ENCODE data around the gene PATZ1. TPM values are rescaled to one million over a fixed set of nuclear protein-coding genes. Genes with fewer than 3 reads are reported as not detected.

Gene PATZ1
- total and polyA plus RNA-seq, 9 of the 15 experiments (the other 6 are each of a cell fraction or from before 2014, with no cell fraction given): 0.63 to 7.8 (median 4.2) TPM

GRCh38 chr22:31378123-31378522, 32.0 kb upstream of the PATZ1 start:
- H3K79me2 ChIP-seq (ENCODE audit: control insufficient read depth, insufficient read depth, low read length): no peaks in the 10 kb centered on the region
- TF ChIP-seq NR2F6 (CRISPR knock-in tag; IDR thresholded peaks at IDR 0.05) (no peak), DMBX1 (CRISPR knock-in tag; IDR thresholded peaks at IDR 0.05; ENCODE audit: borderline replicate concordance) (no peak), NCOA6 (IDR thresholded peaks at IDR 0.05) (no peak), BCL6 (CRISPR knock-in tag; IDR thresholded peaks at IDR 0.05) (no peak)
- H3K27me3 ChIP-seq (ENCODE audit: control insufficient read depth in 2 of 2, insufficient read depth in 2 of 2, low read length in 2 of 2): no peaks in the 10 kb centered on the region
- DNase-seq (ENCODE audit: extremely low read depth in 1 of 4, low spot score in 3 of 4): no peak
- no TSS peak for BruUV-seq (replicated peaks)
- POLR2A ChIA-PET: no interaction called here
- no peak overlapping the region for H3K4me3 ChIP-seq
- in situ Hi-C loops (cut with MboI): no loop called here
- no peaks in the 10 kb centered on the region for H3K4me1 ChIP-seq (replicated peaks in 1 of 2; ENCODE audit: control insufficient read depth in 2 of 2, insufficient read depth in 2 of 2, low read length in 2 of 2)
- CTCF ChIA-PET (ENCODE audit: low intra/inter-chr PET ratio): no interaction called here
- ATAC-seq: no peak
- no peaks in the 10 kb centered on the region for H3K9me1 ChIP-seq (ENCODE audit: control insufficient read depth, insufficient read depth, low read length)
- no peak overlapping the region for H2AFZ ChIP-seq (ENCODE audit: low read depth, low read length)
- no peaks in the 10 kb centered on the region for H3K36me3 ChIP-seq (ENCODE audit: control insufficient read depth, insufficient read depth, low read length)
- no peak overlapping the region for H3K4me2 ChIP-seq (ENCODE audit: insufficient read depth, low read length)
- intact Hi-C loops (cut with micrococcal nuclease): no loop called here
- no peak for FAIRE-seq
- 66% methylated on average over 2 of the region's 3 CpGs for WGBS (ENCODE audit: insufficient coverage, low coverage, missing lambda C conversion rate)
- H3K9me3 ChIP-seq (replicated peaks; ENCODE audit: control insufficient read depth, insufficient read depth, low read depth, low read length): no peaks in the 10 kb centered on the region
- H3K9ac ChIP-seq (ENCODE audit: insufficient read depth in 1 of 2, low read depth in 2 of 2, low read length in 2 of 2): no peak overlapping the region
- no peak overlapping the region for H3K27ac ChIP-seq (ENCODE audit: extremely low read depth, low read depth, low read length)
- H4K20me1 ChIP-seq (replicated peaks; ENCODE audit: control insufficient read depth, insufficient read depth, low read length): no peaks in the 10 kb centered on the region

GRCh38 chr22:31377612-31378011, 31.5 kb upstream of the PATZ1 start:
- FAIRE-seq (peak; percentile 15), DNase-seq (ENCODE audit: extremely low read depth in 1 of 4, low spot score in 3 of 4) (no peak), ATAC-seq (0 out of 3 replicates have a peak, but pooled peaks have one; percentile 39)
- TF ChIP-seq PKNOX1 (IDR thresholded peaks at IDR 0.05) (peak; percentile 78), THRAP3 (IDR thresholded peaks at IDR 0.05; ENCODE audit: borderline replicate concordance) (no peak), U2AF2 (optimal IDR thresholded peaks at IDR 0.05; ENCODE audit: low read depth, low read length) (no peak), TAL1 (IDR thresholded peaks at IDR 0.05) (no peak), PBX2 (CRISPR knock-in tag; IDR thresholded peaks at IDR 0.05; ENCODE audit: low read depth) (no peak), PBX2 (tag; conservative IDR thresholded peaks at IDR 0.05; ENCODE audit: low read depth) (0 out of 2 replicates have a peak, but pooled peaks have one; percentile 14), MEIS2 (IDR thresholded peaks at IDR 0.05; ENCODE audit: partially characterized antibody) (peak; percentile 61)
- H3K9ac ChIP-seq (ENCODE audit: insufficient read depth in 1 of 2, low read depth in 2 of 2, low read length in 2 of 2): no peak overlapping the region
- intact Hi-C loops (cut with micrococcal nuclease): no loop called here
- H3K9me1 ChIP-seq (ENCODE audit: control insufficient read depth, insufficient read depth, low read length): no peaks in the 10 kb centered on the region
- H3K36me3 ChIP-seq (ENCODE audit: control insufficient read depth, insufficient read depth, low read length): no peaks in the 10 kb centered on the region
- no peak overlapping the region for H3K27ac ChIP-seq (ENCODE audit: extremely low read depth, low read depth, low read length)
- 23% methylated on average over 3 of the region's 3 CpGs for WGBS (ENCODE audit: insufficient coverage, low coverage, missing lambda C conversion rate)
- BruUV-seq (replicated peaks): no TSS peak
- no peaks in the 10 kb centered on the region for H3K9me3 ChIP-seq (replicated peaks; ENCODE audit: control insufficient read depth, insufficient read depth, low read depth, low read length)
- no peak overlapping the region for H3K4me2 ChIP-seq (ENCODE audit: insufficient read depth, low read length)
- no peaks in the 10 kb centered on the region for H3K27me3 ChIP-seq (ENCODE audit: control insufficient read depth in 2 of 2, insufficient read depth in 2 of 2, low read length in 2 of 2)
- ChIA-PET CTCF (ENCODE audit: low intra/inter-chr PET ratio) (no interaction called here), POLR2A (no interaction called here)
- no peaks in the 10 kb centered on the region for H4K20me1 ChIP-seq (replicated peaks; ENCODE audit: control insufficient read depth, insufficient read depth, low read length)
- no peak overlapping the region for H3K4me3 ChIP-seq
- H2AFZ ChIP-seq (ENCODE audit: low read depth, low read length): no peak overlapping the region
- in situ Hi-C loops (cut with MboI): no loop called here
- H3K4me1 ChIP-seq (replicated peaks in 1 of 2; ENCODE audit: control insufficient read depth in 2 of 2, insufficient read depth in 2 of 2, low read length in 2 of 2): no peaks in the 10 kb centered on the region
- H3K79me2 ChIP-seq (ENCODE audit: control insufficient read depth, insufficient read depth, low read length): no peaks in the 10 kb centered on the region

Data from K562 (cell line).